HEK293 (cell line): Measurements from ENCODE around the gene PRSS50.

Source experiments
- KLF8 ChIP-seq: fragments of 450-650 bp; formaldehyde crosslinking; IDR thresholded peaks from 2 replicates; pipeline ENCODE4 v1.5.1; 2016; ENCODE audit warnings: missing biosample characterization, missing genetic modification characterization
- OSR2 ChIP-seq: fragments of 450-650 bp; formaldehyde crosslinking; IDR thresholded peaks from 2 replicates; pipeline ENCODE4 v1.5.1; 2016; ENCODE audit warnings: missing biosample characterization, missing genetic modification characterization
- TSHZ1 ChIP-seq: fragments of 450-650 bp; formaldehyde crosslinking; IDR thresholded peaks from 2 replicates; pipeline ENCODE4 v1.5.1; 2016; ENCODE audit warnings: missing biosample characterization, missing genetic modification characterization, borderline replicate concordance
- ZBTB20 ChIP-seq: fragments of 450-650 bp; formaldehyde crosslinking; IDR thresholded peaks from 2 replicates; pipeline ENCODE4 v1.5.1; 2016; ENCODE audit warnings: missing biosample characterization, missing genetic modification characterization
- ZNF146 ChIP-seq: fragments of 450-650 bp; formaldehyde crosslinking; IDR thresholded peaks from 2 replicates; pipeline ENCODE4 v1.5.1; 2016; ENCODE audit warnings: missing biosample characterization, missing genetic modification characterization
- ZNF155 ChIP-seq: fragments of 450-650 bp; formaldehyde crosslinking; IDR thresholded peaks from 2 replicates; pipeline ENCODE4 v1.5.1; 2016; ENCODE audit warnings: missing biosample characterization, missing genetic modification characterization
- ZNF16 ChIP-seq: fragments of 450-650 bp; formaldehyde crosslinking; IDR thresholded peaks from 2 replicates; pipeline ENCODE4 v1.5.1; 2016; ENCODE audit warnings: low read depth, missing biosample characterization, missing genetic modification characterization
- ZNF169 ChIP-seq: fragments of 450-650 bp; formaldehyde crosslinking; IDR thresholded peaks from 2 replicates; pipeline ENCODE4 v1.5.1; 2016; ENCODE audit warnings: missing biosample characterization, missing genetic modification characterization
- ZNF214 ChIP-seq: fragments of 450-650 bp; formaldehyde crosslinking; IDR thresholded peaks from 2 replicates; pipeline ENCODE4 v1.5.1; 2017; ENCODE audit warnings: missing biosample characterization, mild to moderate bottlenecking, missing genetic modification characterization, borderline replicate concordance
- ZNF266 ChIP-seq: fragments of 450-650 bp; formaldehyde crosslinking; IDR thresholded peaks from 2 replicates; pipeline ENCODE4 v1.5.1; 2016; ENCODE audit warnings: missing biosample characterization, missing genetic modification characterization, low read depth
- ZNF324 ChIP-seq: fragments of 450-650 bp; formaldehyde crosslinking; IDR thresholded peaks from 2 replicates; pipeline ENCODE4 v1.5.1; 2016; ENCODE audit warnings: missing biosample characterization, missing genetic modification characterization
- ZNF335 ChIP-seq: fragments of 450-650 bp; formaldehyde crosslinking; conservative IDR thresholded peaks from 2 replicates; pipeline ENCODE4 v1.5.1; 2016; ENCODE audit warnings: missing biosample characterization, missing genetic modification characterization
- ZNF416 ChIP-seq: fragments of 450-650 bp; formaldehyde crosslinking; IDR thresholded peaks from 2 replicates; pipeline ENCODE4 v1.5.1; 2016; ENCODE audit warnings: missing biosample characterization, missing genetic modification characterization
- ZNF510 ChIP-seq: fragments of 450-650 bp; formaldehyde crosslinking; IDR thresholded peaks from 2 replicates; pipeline ENCODE4 v1.5.1; 2018; ENCODE audit warnings: mild to moderate bottlenecking, missing genetic modification characterization, missing biosample characterization; ENCODE audit not compliant: insufficient replicate concordance
- ZNF514 ChIP-seq: fragments of 450-650 bp; formaldehyde crosslinking; IDR thresholded peaks from 2 replicates; pipeline ENCODE4 v1.5.1; 2016; ENCODE audit warnings: missing biosample characterization, missing genetic modification characterization
- ZNF518A ChIP-seq: fragments of 450-650 bp; formaldehyde crosslinking; conservative IDR thresholded peaks from 2 replicates; pipeline ENCODE4 v1.5.1; 2016; ENCODE audit warnings: low read depth, missing biosample characterization, missing genetic modification characterization
- ZNF549 ChIP-seq: fragments of 450-650 bp; IDR thresholded peaks from 2 replicates; pipeline ENCODE4 v1.5.1; 2018; ENCODE audit warnings: missing biosample characterization, missing genetic modification characterization, mild to moderate bottlenecking, inconsistent platforms, moderate library complexity
- ZNF585B ChIP-seq: fragments of 450-650 bp; formaldehyde crosslinking; IDR thresholded peaks from 2 replicates; pipeline ENCODE4 v1.5.1; 2016; ENCODE audit warnings: missing biosample characterization, missing genetic modification characterization
- ZNF596 ChIP-seq: fragments of 450-650 bp; IDR thresholded peaks from 2 replicates; pipeline ENCODE4 v1.5.0; 2018; ENCODE audit warnings: missing biosample characterization, mild to moderate bottlenecking, missing genetic modification characterization, moderate library complexity
- ZNF623 ChIP-seq: fragments of 450-650 bp; formaldehyde crosslinking; IDR thresholded peaks from 2 replicates; pipeline ENCODE4 v1.5.1; 2016; ENCODE audit warnings: missing biosample characterization, missing genetic modification characterization
- ZNF677 ChIP-seq: fragments of 450-650 bp; IDR thresholded peaks from 2 replicates; pipeline ENCODE4 v1.5.0; 2018; ENCODE audit warnings: missing biosample characterization, mild to moderate bottlenecking, missing genetic modification characterization, moderate library complexity
- ZSCAN23 ChIP-seq: fragments of 450-650 bp; formaldehyde crosslinking; IDR thresholded peaks from 2 replicates; pipeline ENCODE4 v1.5.1; 2016; ENCODE audit warnings: missing biosample characterization, missing genetic modification characterization
- TF ChIP-seq, protein P1 (sequence below): fragments of 450-650 bp; formaldehyde crosslinking; IDR thresholded peaks from 2 replicates; pipeline ENCODE4 v1.5.1; 2016; ENCODE audit warnings: missing biosample characterization, missing genetic modification characterization
- TF ChIP-seq, protein P2 (sequence below): fragments of 450-650 bp; formaldehyde crosslinking; IDR thresholded peaks from 2 replicates; pipeline ENCODE4 v1.5.1; 2016; ENCODE audit warnings: missing biosample characterization, missing genetic modification characterization

The PRSS50 gene

GRCh38 chr3:46693038-46693891, 24.4 kb downstream of the PRSS50 start, which contains the start of gene ALS2CL (continued):
- no peak for TF ChIP-seq ZNF324 (tag by site-specific recombination)
- TF ChIP-seq ZNF266 (tag by site-specific recombination): no peak
- TF ChIP-seq ZNF16 (tag by site-specific recombination): no peak
- no peak for TF ChIP-seq ZNF214 (tag by site-specific recombination)
- TF ChIP-seq, protein P1, sequence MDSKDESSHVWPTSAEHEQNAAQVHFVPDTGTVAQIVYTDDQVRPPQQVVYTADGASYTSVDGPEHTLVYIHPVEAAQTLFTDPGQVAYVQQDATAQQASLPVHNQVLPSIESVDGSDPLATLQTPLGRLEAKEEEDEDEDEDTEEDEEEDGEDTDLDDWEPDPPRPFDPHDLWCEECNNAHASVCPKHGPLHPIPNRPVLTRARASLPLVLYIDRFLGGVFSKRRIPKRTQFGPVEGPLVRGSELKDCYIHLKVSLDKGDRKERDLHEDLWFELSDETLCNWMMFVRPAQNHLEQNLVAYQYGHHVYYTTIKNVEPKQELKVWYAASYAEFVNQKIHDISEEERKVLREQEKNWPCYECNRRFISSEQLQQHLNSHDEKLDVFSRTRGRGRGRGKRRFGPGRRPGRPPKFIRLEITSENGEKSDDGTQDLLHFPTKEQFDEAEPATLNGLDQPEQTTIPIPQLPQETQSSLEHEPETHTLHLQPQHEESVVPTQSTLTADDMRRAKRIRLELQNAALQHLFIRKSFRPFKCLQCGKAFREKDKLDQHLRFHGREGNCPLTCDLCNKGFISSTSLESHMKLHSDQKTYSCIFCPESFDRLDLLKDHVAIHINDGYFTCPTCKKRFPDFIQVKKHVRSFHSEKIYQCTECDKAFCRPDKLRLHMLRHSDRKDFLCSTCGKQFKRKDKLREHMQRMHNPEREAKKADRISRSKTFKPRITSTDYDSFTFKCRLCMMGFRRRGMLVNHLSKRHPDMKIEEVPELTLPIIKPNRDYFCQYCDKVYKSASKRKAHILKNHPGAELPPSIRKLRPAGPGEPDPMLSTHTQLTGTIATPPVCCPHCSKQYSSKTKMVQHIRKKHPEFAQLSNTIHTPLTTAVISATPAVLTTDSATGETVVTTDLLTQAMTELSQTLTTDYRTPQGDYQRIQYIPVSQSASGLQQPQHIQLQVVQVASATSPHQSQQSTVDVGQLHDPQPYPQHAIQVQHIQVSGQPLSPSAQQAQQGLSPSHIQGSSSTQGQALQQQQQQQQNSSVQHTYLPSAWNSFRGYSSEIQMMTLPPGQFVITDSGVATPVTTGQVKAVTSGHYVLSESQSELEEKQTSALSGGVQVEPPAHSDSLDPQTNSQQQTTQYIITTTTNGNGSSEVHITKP (tag by site-specific recombination): 0 out of 2 replicates have a peak, but pooled peaks have one; percentile 36
- no peak for TF ChIP-seq KLF8 (tag by site-specific recombination)
- no peak for TF ChIP-seq ZNF169 (tag by site-specific recombination)
- TF ChIP-seq ZNF585B (tag by site-specific recombination): no peak
- no peak for TF ChIP-seq ZNF416 (tag by site-specific recombination)
- TF ChIP-seq ZNF596: no peak
- TF ChIP-seq ZSCAN23 (tag by site-specific recombination): no peak
- no peak for TF ChIP-seq ZNF155 (tag by site-specific recombination)
- no peak for TF ChIP-seq ZNF514 (tag by site-specific recombination)
- no peak for TF ChIP-seq ZNF146 (tag by site-specific recombination)
- no peak for TF ChIP-seq TSHZ1 (tag by site-specific recombination)
- TF ChIP-seq OSR2: no peak
- no peak for TF ChIP-seq ZNF677
- peak; percentile 79 for TF ChIP-seq ZNF335 (tag by site-specific recombination)
- TF ChIP-seq ZBTB20 (tag by site-specific recombination): peak; percentile 93
- no peak for TF ChIP-seq ZNF623 (tag by site-specific recombination)
- TF ChIP-seq, protein P2, sequence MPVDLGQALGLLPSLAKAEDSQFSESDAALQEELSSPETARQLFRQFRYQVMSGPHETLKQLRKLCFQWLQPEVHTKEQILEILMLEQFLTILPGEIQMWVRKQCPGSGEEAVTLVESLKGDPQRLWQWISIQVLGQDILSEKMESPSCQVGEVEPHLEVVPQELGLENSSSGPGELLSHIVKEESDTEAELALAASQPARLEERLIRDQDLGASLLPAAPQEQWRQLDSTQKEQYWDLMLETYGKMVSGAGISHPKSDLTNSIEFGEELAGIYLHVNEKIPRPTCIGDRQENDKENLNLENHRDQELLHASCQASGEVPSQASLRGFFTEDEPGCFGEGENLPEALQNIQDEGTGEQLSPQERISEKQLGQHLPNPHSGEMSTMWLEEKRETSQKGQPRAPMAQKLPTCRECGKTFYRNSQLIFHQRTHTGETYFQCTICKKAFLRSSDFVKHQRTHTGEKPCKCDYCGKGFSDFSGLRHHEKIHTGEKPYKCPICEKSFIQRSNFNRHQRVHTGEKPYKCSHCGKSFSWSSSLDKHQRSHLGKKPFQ (tag by site-specific recombination): no peak
- TF ChIP-seq ZNF518A (tag by site-specific recombination): no peak
- no peak for TF ChIP-seq ZNF549 (tag by site-specific recombination)
- TF ChIP-seq ZNF510 (tag by site-specific recombination): no peak
